Measurements from ENCODE around the gene PMCH. TPM values are rescaled to one million over a fixed set of nuclear protein-coding genes. Genes with fewer than 3 reads are reported as not detected.

The PMCH gene
- total and polyA plus RNA-seq, 2 of the 13 experiments (the other 11 are each of a cell fraction or from before 2014, with no cell fraction given): not detected

GRCh38 chr12:102182635-102183034 lies 15.0 kb downstream of the PMCH start (continued):
- TF ChIP-seq ZNF570 (CRISPR knock-in tag; IDR thresholded peaks at IDR 0.05; ENCODE audit: borderline replicate concordance) (no peak), ZBTB2 (CRISPR knock-in tag; IDR thresholded peaks at IDR 0.05; ENCODE audit: low read depth) (no peak), ZNF343 (CRISPR knock-in tag; IDR thresholded peaks at IDR 0.05) (no peak)

DNA sequence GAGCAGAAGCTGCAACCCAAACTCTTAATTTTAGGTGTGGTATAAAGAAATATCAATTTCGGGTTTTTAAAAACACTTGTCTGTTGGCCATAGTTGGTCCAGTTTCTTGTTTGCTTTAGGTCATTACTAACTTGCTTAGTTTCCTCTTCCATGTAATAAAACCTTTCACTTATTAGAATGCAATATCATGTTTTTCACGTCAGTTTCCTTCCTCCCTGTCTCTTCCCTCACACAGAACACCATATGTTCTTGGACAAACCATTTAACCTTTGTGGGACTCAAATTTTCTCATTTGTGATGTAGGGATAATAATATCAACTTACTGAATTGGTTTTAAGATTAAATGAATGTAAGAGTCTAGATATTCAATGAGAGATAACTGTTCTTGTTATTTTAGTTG lies 22.9 kb downstream of the PMCH start:
- CTCF ChIA-PET (ENCODE audit: low intra/inter-chr PET ratio, low total read pairs): no interaction called here
- no peak overlapping the region for H3K4me2 ChIP-seq (ENCODE audit: low read depth, low read length)
- no TSS peak for BruUV-seq (replicated peaks)
- H2AFZ ChIP-seq (ENCODE audit: low read length): no peak overlapping the region
- H3K4me3 ChIP-seq (replicated peaks in 1 of 3; ENCODE audit: insufficient read depth in 1 of 3, low read depth in 2 of 3, low read length in 3 of 3): no peak overlapping the region
- no peaks in the 10 kb centered on the region for H3K9me3 ChIP-seq (ENCODE audit: low read length)
- H3K27me3 ChIP-seq (ENCODE audit: control insufficient read depth in 1 of 2, insufficient read depth in 2 of 2, low read length in 2 of 2): no peaks in the 10 kb centered on the region
- H3K9ac ChIP-seq (ENCODE audit: insufficient read depth, low read depth, low read length): no peak overlapping the region
- WGBS (ENCODE audit: low lambda C conversion rate): 97% methylated on average over 2 of the region's 2 CpGs
- DNase-seq (ENCODE audit: low spot score) (no peak), ATAC-seq (no peak), FAIRE-seq (no peak)
- H3K27ac ChIP-seq (ENCODE audit: extremely low read length, insufficient read depth, low read length): no peak overlapping the region
- H3K36me3 ChIP-seq (replicated peaks in 1 of 2; ENCODE audit: control insufficient read depth in 1 of 2, insufficient read depth in 2 of 2, low read length in 2 of 2): no peaks in the 10 kb centered on the region; a peak in 1 of 5 replicates
- intact Hi-C loops (cut with micrococcal nuclease; ENCODE audit: unreplicated experiment): no loop called here
- in situ Hi-C loops (cut with HindIII; ENCODE audit: extremely low pct_ligation_motif_present, low pct_unique_long_range_greater_than_20kb): no loop called here
- POLR2A ChIA-PET: no interaction called here
- H4K20me1 ChIP-seq (ENCODE audit: insufficient read depth, low read length): no peaks in the 10 kb centered on the region
- no peaks in the 10 kb centered on the region for H3K4me1 ChIP-seq (ENCODE audit: insufficient read depth, low read length)
- H3K79me2 ChIP-seq (ENCODE audit: insufficient read depth, low read length): no peaks in the 10 kb centered on the region
- TF ChIP-seq FOXA3 (CRISPR knock-in tag; IDR thresholded peaks at IDR 0.05) (no peak), ZNF607 (CRISPR knock-in tag; IDR thresholded peaks at IDR 0.05; ENCODE audit: borderline replicate concordance) (no peak), CEBPB (IDR thresholded peaks at IDR 0.05; ENCODE audit: borderline replicate concordance, low read depth, low read length) (no peak), EED (CRISPR knock-in tag; IDR thresholded peaks at IDR 0.05) (no peak), ZNF550 (CRISPR knock-in tag; IDR thresholded peaks at IDR 0.05; ENCODE audit: borderline replicate concordance) (no peak), YY1 (IDR thresholded peaks at IDR 0.05; ENCODE audit: insufficient read depth, insufficient replicate concordance, low read depth, low read length) (no peak), ZNF891 (CRISPR knock-in tag; IDR thresholded peaks at IDR 0.05) (no peak), DPF2 (CRISPR knock-in tag; IDR thresholded peaks at IDR 0.05; ENCODE audit: borderline replicate concordance, low read depth) (no peak), MLLT10 (CRISPR knock-in tag; IDR thresholded peaks at IDR 0.05) (no peak), ZNF670 (CRISPR knock-in tag; IDR thresholded peaks at IDR 0.05; ENCODE audit: borderline replicate concordance) (no peak), RCOR2 (CRISPR knock-in tag; IDR thresholded peaks at IDR 0.05) (no peak), PATZ1 (CRISPR knock-in tag; IDR thresholded peaks at IDR 0.05) (no peak), ZNF292 (CRISPR knock-in tag; IDR thresholded peaks at IDR 0.05; ENCODE audit: borderline replicate concordance, low read depth) (no peak), TP53 (CRISPR knock-in tag; conservative IDR thresholded peaks at IDR 0.05) (no peak), ZSCAN22 (CRISPR knock-in tag; IDR thresholded peaks at IDR 0.05) (no peak), ZC3H13 (CRISPR knock-in tag; IDR thresholded peaks at IDR 0.05) (no peak), POLR2AphosphoS5 (IDR thresholded peaks at IDR 0.05; ENCODE audit: low read depth, low read length) (no peak), ZNF33B (CRISPR knock-in tag; IDR thresholded peaks at IDR 0.05) (no peak)
- TF ChIP-seq, protein P1, sequence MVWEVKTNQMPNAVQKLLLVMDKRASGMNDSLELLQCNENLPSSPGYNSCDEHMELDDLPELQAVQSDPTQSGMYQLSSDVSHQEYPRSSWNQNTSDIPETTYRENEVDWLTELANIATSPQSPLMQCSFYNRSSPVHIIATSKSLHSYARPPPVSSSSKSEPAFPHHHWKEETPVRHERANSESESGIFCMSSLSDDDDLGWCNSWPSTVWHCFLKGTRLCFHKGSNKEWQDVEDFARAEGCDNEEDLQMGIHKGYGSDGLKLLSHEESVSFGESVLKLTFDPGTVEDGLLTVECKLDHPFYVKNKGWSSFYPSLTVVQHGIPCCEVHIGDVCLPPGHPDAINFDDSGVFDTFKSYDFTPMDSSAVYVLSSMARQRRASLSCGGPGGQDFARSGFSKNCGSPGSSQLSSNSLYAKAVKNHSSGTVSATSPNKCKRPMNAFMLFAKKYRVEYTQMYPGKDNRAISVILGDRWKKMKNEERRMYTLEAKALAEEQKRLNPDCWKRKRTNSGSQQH (CRISPR knock-in tag; IDR thresholded peaks at IDR 0.05; ENCODE audit: low read depth): no peak
